DOHH2 (cell line): ENCODE data around the gene JPH2.

Experiments used
- H3F3A ChIP-seq: fragments of 200-600 bp; sonication (generic), shearing (Covaris generic); 2 replicates; pipeline ENCODE4 v1.6.0; 2016; ENCODE audit warnings: antibody characterized with exemption, mild to moderate bottlenecking; ENCODE audit not compliant: control insufficient read depth, insufficient read depth
- H3K27ac ChIP-seq: fragments of 200-600 bp; sonication (generic); 2 replicates; pipeline ENCODE4 v1.5.1; 2014; ENCODE audit warnings: low read depth, mild to moderate bottlenecking, low read length, moderate library complexity
- H3K27me3 ChIP-seq: fragments of 200-600 bp; sonication (generic); 2 replicates; pipeline ENCODE4 v1.6.1; 2014; ENCODE audit warnings: mild to moderate bottlenecking, low read length, mixed read lengths; ENCODE audit not compliant: control insufficient read depth
- H3K36me3 ChIP-seq: fragments of 200-600 bp; sonication (generic); 2 replicates; pipeline ENCODE4 v1.6.1; 2014; ENCODE audit warnings: mild to moderate bottlenecking, low read length, moderate library complexity, mixed read lengths; ENCODE audit not compliant: control insufficient read depth
- H3K4me1 ChIP-seq: fragments of 200-600 bp; sonication (generic); 2 replicates; pipeline ENCODE4 v1.6.1; 2014; ENCODE audit warnings: mild to moderate bottlenecking, low read length, mixed read lengths; ENCODE audit not compliant: control insufficient read depth
- H3K4me2 ChIP-seq: fragments of 200-600 bp; sonication (generic); 2 replicates; pipeline ENCODE4 v1.6.0; 2014; ENCODE audit warnings: mild to moderate bottlenecking, low read length, moderate library complexity
- H3K4me3 ChIP-seq: fragments of 200-600 bp; sonication (generic); 2 replicates; pipeline ENCODE4 v1.5.1; 2014; ENCODE audit warnings: mild to moderate bottlenecking, low read length, mixed read lengths
- H3K79me2 ChIP-seq: fragments of 200-600 bp; sonication (generic); 2 replicates; pipeline ENCODE4 v1.6.1; 2014; ENCODE audit warnings: mild to moderate bottlenecking, low read length, mixed read lengths; ENCODE audit not compliant: control insufficient read depth
- H3K9me2 ChIP-seq: fragments of 200-600 bp; sonication (generic); replicated peaks from 2 replicates; pipeline ENCODE4 v1.6.1; 2014; ENCODE audit warnings: mild to moderate bottlenecking, low read length, mixed read lengths; ENCODE audit not compliant: control insufficient read depth
- H3K9me3 ChIP-seq: fragments of 200-600 bp; sonication (generic); 2 replicates; pipeline ENCODE4 v1.6.1; 2014; ENCODE audit warnings: antibody characterized with exemption, low read length, mixed read lengths; ENCODE audit not compliant: control insufficient read depth, insufficient read depth
- H4K20me1 ChIP-seq: fragments of 200-600 bp; sonication (generic); 2 replicates; pipeline ENCODE4 v1.6.0; 2014; ENCODE audit warnings: low read depth, mild to moderate bottlenecking, antibody characterized with exemption, low read length, moderate library complexity; ENCODE audit not compliant: control insufficient read depth, insufficient read depth
- EZH2phosphoT487 ChIP-seq: fragments of 200-600 bp; sonication (generic); IDR thresholded peaks from 2 replicates; pipeline ENCODE4 v1.6.1; 2017; ENCODE audit warnings: borderline replicate concordance, mild to moderate bottlenecking, antibody characterized with exemption, low read length, moderate library complexity, mixed read lengths
- TF ChIP-seq, protein P1 (sequence below): fragments of 200-600 bp; sonication (generic); IDR thresholded peaks from one replicate; pipeline ENCODE4 v1.5.1; 2014; ENCODE audit warnings: antibody characterized with exemption, mild to moderate bottlenecking, low read depth, low read length; ENCODE audit not compliant: poor library complexity, severe bottlenecking

JPH2 gene

DNA sequence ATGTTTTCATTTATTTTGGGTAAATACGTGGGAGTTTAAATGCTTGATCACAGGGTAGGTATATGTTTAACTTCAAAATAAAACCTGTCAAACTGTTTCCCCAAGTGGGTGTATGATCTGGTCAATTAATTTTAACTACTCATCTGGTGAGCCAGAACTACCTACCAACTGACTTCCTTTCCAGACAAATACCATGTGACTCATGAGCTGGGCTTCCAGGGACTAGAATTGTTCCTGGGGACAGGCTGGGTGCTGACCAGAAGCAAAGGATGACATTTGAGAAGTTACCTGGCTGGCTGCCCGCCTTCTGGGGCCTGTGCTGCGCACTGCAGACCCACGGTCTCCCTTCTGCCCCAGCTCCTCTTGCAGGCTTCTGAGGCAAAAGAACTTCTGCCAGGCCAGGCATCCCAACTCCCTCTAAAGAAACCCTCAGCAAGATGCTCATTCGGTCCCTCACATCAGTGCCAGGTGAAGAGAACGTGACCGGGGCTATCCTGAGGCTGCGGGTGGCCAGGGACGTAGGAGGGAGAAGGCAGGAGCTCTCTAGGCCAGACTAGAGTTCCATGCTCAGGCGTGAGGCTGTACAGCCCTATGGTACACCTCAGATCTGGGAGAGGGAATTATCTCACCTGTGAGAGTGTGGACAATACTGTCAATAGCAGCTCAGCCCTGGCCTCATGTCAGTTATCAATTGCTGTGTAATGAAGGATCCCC lies 103.6 kb downstream of the JPH2 start:
- no peaks in the 10 kb centered on the region for H3K9me2 ChIP-seq
- no peaks in the 10 kb centered on the region for H3K36me3 ChIP-seq
- no peak overlapping the region for H3K4me3 ChIP-seq
- H3K27me3 ChIP-seq: no peaks in the 10 kb centered on the region
- H4K20me1 ChIP-seq: no peaks in the 10 kb centered on the region
- no peaks in the 10 kb centered on the region for H3K9me3 ChIP-seq
- TF ChIP-seq EZH2phosphoT487: no peak
- TF ChIP-seq, protein P1, sequence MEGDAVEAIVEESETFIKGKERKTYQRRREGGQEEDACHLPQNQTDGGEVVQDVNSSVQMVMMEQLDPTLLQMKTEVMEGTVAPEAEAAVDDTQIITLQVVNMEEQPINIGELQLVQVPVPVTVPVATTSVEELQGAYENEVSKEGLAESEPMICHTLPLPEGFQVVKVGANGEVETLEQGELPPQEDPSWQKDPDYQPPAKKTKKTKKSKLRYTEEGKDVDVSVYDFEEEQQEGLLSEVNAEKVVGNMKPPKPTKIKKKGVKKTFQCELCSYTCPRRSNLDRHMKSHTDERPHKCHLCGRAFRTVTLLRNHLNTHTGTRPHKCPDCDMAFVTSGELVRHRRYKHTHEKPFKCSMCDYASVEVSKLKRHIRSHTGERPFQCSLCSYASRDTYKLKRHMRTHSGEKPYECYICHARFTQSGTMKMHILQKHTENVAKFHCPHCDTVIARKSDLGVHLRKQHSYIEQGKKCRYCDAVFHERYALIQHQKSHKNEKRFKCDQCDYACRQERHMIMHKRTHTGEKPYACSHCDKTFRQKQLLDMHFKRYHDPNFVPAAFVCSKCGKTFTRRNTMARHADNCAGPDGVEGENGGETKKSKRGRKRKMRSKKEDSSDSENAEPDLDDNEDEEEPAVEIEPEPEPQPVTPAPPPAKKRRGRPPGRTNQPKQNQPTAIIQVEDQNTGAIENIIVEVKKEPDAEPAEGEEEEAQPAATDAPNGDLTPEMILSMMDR: no peak
- H3K4me2 ChIP-seq: no peak overlapping the region
- H3K4me1 ChIP-seq: no peaks in the 10 kb centered on the region
- H3F3A ChIP-seq: no peaks in the 10 kb centered on the region
- no peaks in the 10 kb centered on the region for H3K79me2 ChIP-seq
- no peak overlapping the region for H3K27ac ChIP-seq

GRCh38 chr20:44081888-44082287 lies 105.1 kb downstream of the JPH2 start:
- Histone ChIP-seq H3K4me3 (no peak overlapping the region), H3F3A (no peaks in the 10 kb centered on the region), H3K27ac (no peak overlapping the region), H3K79me2 (no peaks in the 10 kb centered on the region), H3K9me3 (no peaks in the 10 kb centered on the region), H3K36me3 (no peaks in the 10 kb centered on the region), H3K4me1 (no peaks in the 10 kb centered on the region), H3K27me3 (no peaks in the 10 kb centered on the region), H4K20me1 (no peaks in the 10 kb centered on the region), H3K4me2 (no peak overlapping the region), H3K9me2 (no peaks in the 10 kb centered on the region)
- no peak for TF ChIP-seq EZH2phosphoT487
- TF ChIP-seq, protein P1: no peak

GRCh38 chr20:44081476-44081875 lies 105.5 kb downstream of the JPH2 start:
- Histone ChIP-seq H3K79me2 (no peaks in the 10 kb centered on the region), H3F3A (no peaks in the 10 kb centered on the region), H3K36me3 (no peaks in the 10 kb centered on the region), H3K27ac (no peak overlapping the region), H3K9me2 (no peaks in the 10 kb centered on the region), H3K4me2 (no peak overlapping the region), H3K4me3 (no peak overlapping the region), H4K20me1 (no peaks in the 10 kb centered on the region), H3K4me1 (no peaks in the 10 kb centered on the region), H3K9me3 (no peaks in the 10 kb centered on the region), H3K27me3 (no peaks in the 10 kb centered on the region)
- TF ChIP-seq, protein P1: no peak
- TF ChIP-seq EZH2phosphoT487: no peak
